Measurements from ENCODE around the gene PMEPA1. TPM values are rescaled to one million over a fixed set of nuclear protein-coding genes. Genes with fewer than 3 reads are reported as not detected.

PMEPA1 gene, protein sequence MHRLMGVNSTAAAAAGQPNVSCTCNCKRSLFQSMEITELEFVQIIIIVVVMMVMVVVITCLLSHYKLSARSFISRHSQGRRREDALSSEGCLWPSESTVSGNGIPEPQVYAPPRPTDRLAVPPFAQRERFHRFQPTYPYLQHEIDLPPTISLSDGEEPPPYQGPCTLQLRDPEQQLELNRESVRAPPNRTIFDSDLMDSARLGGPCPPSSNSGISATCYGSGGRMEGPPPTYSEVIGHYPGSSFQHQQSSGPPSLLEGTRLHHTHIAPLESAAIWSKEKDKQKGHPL
- total RNA-seq: 1.6 and 2.2 TPM in 2 replicates

GRCh38 chr20:57709823-57710799 lies at the start of gene PMEPA1:
Gene PMEPA1 (minus strand): TSS chr20:57710015. CDS start chr20:57709582, 433 bp downstream.

DNA sequence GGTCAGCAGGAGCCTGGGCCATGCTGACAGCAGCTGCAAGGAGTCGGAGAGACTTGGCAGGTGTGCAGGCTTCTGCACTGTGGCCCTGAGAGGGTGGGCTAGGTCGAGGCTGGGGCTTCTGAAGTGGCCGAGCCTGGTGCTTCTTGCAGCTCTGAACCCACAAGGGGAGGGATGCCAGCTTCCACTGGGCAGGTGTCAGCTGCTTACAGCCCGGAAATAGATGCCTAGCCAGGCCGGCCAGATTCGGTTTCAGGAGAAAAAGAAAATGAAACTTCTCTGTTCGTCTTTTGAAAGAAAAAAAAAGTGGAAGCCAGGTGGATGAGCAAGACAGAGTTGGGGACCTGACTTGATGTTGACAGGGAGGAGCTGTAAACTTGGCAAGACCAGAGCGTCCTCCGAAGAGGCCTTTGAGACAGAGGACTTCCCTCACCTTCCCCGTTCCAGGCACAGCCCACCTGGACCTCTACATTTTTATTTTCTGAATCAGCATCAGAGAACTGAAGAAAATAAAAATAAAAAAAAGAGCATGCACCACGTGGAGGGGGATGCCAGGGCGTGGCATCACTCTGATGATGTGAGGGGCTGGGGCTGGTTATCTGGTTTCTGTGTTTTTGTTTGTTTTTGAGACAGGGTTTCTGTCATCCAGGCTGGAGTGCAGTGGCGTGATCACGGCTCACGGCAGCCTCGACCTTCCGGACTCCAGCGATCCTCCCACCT lies 89.4 kb downstream of the PMEPA1 start, which contains the start of gene ZBP1:
Gene ZBP1, minus strand, starts transcription at position 153 of the 717 bp plus-strand sequence. Its CDS starts 131 bp downstream, at position 22.

Other genes starting within 250 kb of the PMEPA1 start
- not detected in 2 replicates for gene CTCFL, start 184.9 kb downstream of the PMEPA1 start, total RNA-seq
- not detected in 2 replicates for gene PCK1, start 148.9 kb downstream of the PMEPA1 start, total RNA-seq
- not detected in 2 replicates for gene ZBP1, start 89.6 kb downstream of the PMEPA1 start, total RNA-seq